OCI-LY7 (cell line): Measurements from ENCODE around the gene KLHL20. TPM values are rescaled to one million over a fixed set of nuclear protein-coding genes. Genes with fewer than 3 reads are reported as not detected.
"Not testable (repeated sequence)": the region's sequence is repeated elsewhere in the genome, so short reads cannot be mapped to it uniquely, and the experiment has no call there.

Experiments used
- BruUV-seq: library from RNA; stranded (reverse); fragments of 400-500 nt; replicated peaks from 2 replicates; lab custom pipeline; 2021; lab: Mats Ljungman, UMichigan
- CTCF ChIA-PET: fragments of 300-600 bp; sonication (Branson Sonifier 250); formaldehyde crosslinking; loops from one replicate; lab custom pipeline; 2022; ENCODE audit warnings: antibody characterized with exemption; ENCODE audit not compliant: unreplicated experiment; lab: Charles Lee
- POLR2A ChIA-PET: fragments of 300-600 bp; sonication (Branson Sonifier 250); formaldehyde crosslinking; loops from one replicate; lab custom pipeline; 2022; ENCODE audit warnings: antibody characterized with exemption; lab: Charles Lee
- DNase-seq: peaks from one replicate; pipeline ENCODE4 v3.0.0-alpha.2; 2015; ENCODE audit warnings: low spot score
- H2AFZ ChIP-seq: fragments of 200-600 bp; sonication (generic), shearing (Covaris generic); 2 replicates; pipeline ENCODE4 v1.6.1; 2014; ENCODE audit warnings: mild to moderate bottlenecking, antibody characterized with exemption, low read length, moderate library complexity
- H3K27ac ChIP-seq: fragments of 200-600 bp; sonication (generic); 2 replicates; pipeline ENCODE4 v1.5.1; 2014; ENCODE audit warnings: mixed run types, low read depth, mild to moderate bottlenecking, moderate library complexity, low read length, inconsistent platforms; ENCODE audit not compliant: poor library complexity, severe bottlenecking
- H3K36me3 ChIP-seq: fragments of 200-600 bp; sonication (generic); 2 replicates; pipeline ENCODE4 v1.6.1; 2014; ENCODE audit warnings: mild to moderate bottlenecking, antibody characterized with exemption, low read length, moderate library complexity, mixed read lengths; ENCODE audit not compliant: insufficient read depth
- H3K4me1 ChIP-seq: fragments of 200-600 bp; sonication (generic); 2 replicates; pipeline ENCODE4 v1.5.1; 2014; ENCODE audit warnings: mild to moderate bottlenecking, low read length; ENCODE audit not compliant: insufficient read depth, poor library complexity, severe bottlenecking
- H3K4me2 ChIP-seq: fragments of 200-600 bp; sonication (generic); 2 replicates; pipeline ENCODE4 v1.6.1; 2014; ENCODE audit warnings: mild to moderate bottlenecking, low read length
- H3K4me3 ChIP-seq: fragments of 200-600 bp; sonication (generic); 2 replicates; pipeline ENCODE4 v1.5.1; 2014; ENCODE audit warnings: mild to moderate bottlenecking, low read depth, low read length; ENCODE audit not compliant: poor library complexity, severe bottlenecking
- H3K79me2 ChIP-seq: fragments of 200-600 bp; sonication (generic); 2 replicates; pipeline ENCODE4 v1.6.1; 2016; ENCODE audit warnings: low read depth, mild to moderate bottlenecking, low read length, moderate library complexity, mixed read lengths; ENCODE audit not compliant: insufficient read depth
- H3K9me2 ChIP-seq: fragments of 200-600 bp; sonication (generic); 2 replicates; pipeline ENCODE4 v1.6.1; 2016; ENCODE audit warnings: mild to moderate bottlenecking, low read length, mixed read lengths; ENCODE audit not compliant: insufficient read depth
- H3K9me3 ChIP-seq: fragments of 200-600 bp; sonication (generic); 2 replicates; pipeline ENCODE4 v1.6.1; 2014; ENCODE audit warnings: mild to moderate bottlenecking, mixed run types, low read length, mixed read lengths
- H4K20me1 ChIP-seq: fragments of 200-600 bp; sonication (generic); 2 replicates; pipeline ENCODE4 v1.6.1; 2014; ENCODE audit warnings: mild to moderate bottlenecking, antibody characterized with exemption, low read length, moderate library complexity, mixed read lengths; ENCODE audit not compliant: insufficient read depth
- CTCF ChIP-seq: fragments of 200-600 bp; sonication (generic); conservative IDR thresholded peaks from 2 replicates; pipeline ENCODE4 v1.5.1; 2014; ENCODE audit warnings: mild to moderate bottlenecking, antibody characterized with exemption, low read length, moderate library complexity, mixed read lengths
- EZH2phosphoT487 ChIP-seq: fragments of 200-600 bp; sonication (generic); IDR thresholded peaks from 2 replicates; pipeline ENCODE4 v1.6.1; 2018; ENCODE audit warnings: low read depth, borderline replicate concordance, mild to moderate bottlenecking, mixed run types, antibody characterized with exemption, low read length, moderate library complexity, mixed read lengths
- intact Hi-C: fragments of 100-400 bp; cut with micrococcal nuclease; formaldehyde crosslinking; loops from one replicate; pipeline ENCODE4 v1.10.0; 2022; ENCODE audit not compliant: unreplicated experiment
- total RNA-seq, 2 experiments: library from RNA; depleted of rRNA in 1 of 2; stranded (reverse); fragments of >200 nt in 1 of 2; shearing (Covaris generic) in 1 of 2; gene quantifications; 2 replicates each; pipeline ENCODE4 v1.2.3, GENCODE V29; 2014 to 2022

Gene KLHL20
- total RNA-seq, 2 experiments from 2014 or later, result 17.5 to 22.6 TPM

DNA sequence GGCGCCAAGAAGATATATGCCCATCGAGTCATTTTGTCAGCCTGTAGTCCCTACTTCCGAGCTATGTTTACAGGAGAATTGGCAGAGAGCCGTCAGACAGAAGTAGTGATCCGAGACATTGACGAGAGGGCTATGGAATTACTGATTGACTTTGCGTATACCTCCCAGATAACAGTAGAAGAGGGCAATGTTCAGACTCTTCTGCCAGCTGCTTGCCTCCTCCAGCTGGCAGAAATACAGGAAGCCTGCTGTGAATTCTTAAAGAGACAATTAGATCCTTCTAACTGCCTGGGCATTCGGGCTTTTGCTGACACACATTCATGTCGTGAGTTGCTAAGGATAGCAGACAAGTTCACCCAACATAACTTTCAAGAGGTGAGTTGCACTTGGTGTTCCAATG lies 19.1 kb downstream of the KLHL20 start:
- Histone ChIP-seq H3K36me3 (peaks cover 44% of the 10 kb centered on the region), H3K4me1 (no peaks in the 10 kb centered on the region), H3K4me3 (no peak overlapping the region), H3K79me2 (no peaks in the 10 kb centered on the region; the same call in 1 of the 2 replicates), H4K20me1 (no peaks in the 10 kb centered on the region), H3K4me2 (no peak overlapping the region), H3K9me2 (no peaks in the 10 kb centered on the region), H3K9me3 (0 out of 2 replicates have a peak, but pooled peaks cover 3% of the 10 kb centered on the region), H2AFZ (no peak overlapping the region), H3K27ac (no peak overlapping the region)
- CTCF ChIA-PET, result no interaction called here
- intact Hi-C loops, result no loop called here
- DNase-seq, result no peak
- no peak for TF ChIP-seq EZH2phosphoT487
- TF ChIP-seq CTCF, result no peak
- POLR2A ChIA-PET, result interaction anchor here (0.5 to 2.2 kb wide), 7 partner anchors 11 to 150 kb away, joined by 3 to 8 read pairs (median 4); no protein-coding TSS in a partner anchor
- no TSS peak for BruUV-seq

DNA sequence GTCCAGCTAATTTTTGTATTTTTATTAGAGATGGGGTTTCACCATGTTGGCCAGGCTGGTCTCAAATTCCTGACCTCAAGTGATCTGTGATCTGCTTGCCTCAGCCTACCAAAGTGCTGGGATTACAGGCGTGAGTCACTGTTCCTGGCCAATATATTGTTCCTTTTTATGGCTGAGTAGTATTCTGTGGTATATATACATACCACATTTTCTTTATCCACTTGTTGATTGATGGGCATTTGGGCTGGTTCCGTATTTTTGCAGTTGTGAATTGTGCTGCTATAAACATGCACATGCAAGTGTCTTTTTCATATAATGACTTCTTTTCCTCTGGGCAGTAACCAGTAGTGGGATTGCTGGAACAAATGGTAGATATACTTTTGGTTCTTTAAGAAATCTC lies 21.3 kb downstream of the KLHL20 start:
- not testable (repeated sequence) for DNase-seq
- POLR2A ChIA-PET, result interaction anchor here (2.2 kb wide), 1 partner anchor 13 kb away, joined by 8 read pairs; no protein-coding TSS in a partner anchor

GRCh38 chr1:173742203-173742886 lies 27.6 kb downstream of the KLHL20 start:
- H3K4me2 ChIP-seq, result no peak overlapping the region
- peaks cover 55% of the 10 kb centered on the region for H3K79me2 ChIP-seq
- H3K4me3 ChIP-seq, result no peak overlapping the region
- ChIA-PET POLR2A (interaction anchor here (0.6 kb wide), 1 partner anchor 60 kb away, joined by 3 read pairs; no protein-coding TSS in a partner anchor), CTCF (no interaction called here)
- no TSS peak for BruUV-seq
- no peaks in the 10 kb centered on the region for H3K9me2 ChIP-seq
- no peak overlapping the region for H3K27ac ChIP-seq
- H3K36me3 ChIP-seq, result peaks cover 34% of the 10 kb centered on the region
- no peak overlapping the region for H2AFZ ChIP-seq
- TF ChIP-seq CTCF, result no peak
- no peak for TF ChIP-seq EZH2phosphoT487
- no peaks in the 10 kb centered on the region for H3K9me3 ChIP-seq
- no peaks in the 10 kb centered on the region for H3K4me1 ChIP-seq
- H4K20me1 ChIP-seq, result no peaks in the 10 kb centered on the region
- no peak for DNase-seq
- intact Hi-C loops, result no loop called here

More for the DNA sequence above, 21.3 kb downstream of the KLHL20 start:
- intact Hi-C loops, H4K20me1 ChIP-seq, H2AFZ ChIP-seq, H3K9me2 ChIP-seq, BruUV-seq, H3K79me2 ChIP-seq, H3K27ac ChIP-seq, H3K4me2 ChIP-seq, H3K9me3 ChIP-seq, H3K4me3 ChIP-seq, CTCF ChIA-PET, H3K4me1 ChIP-seq: not testable (repeated sequence)
- H3K36me3 ChIP-seq, result peaks cover 48% of the 10 kb centered on the region
